Measurements from ENCODE around the gene ABTB2.
A peak's percentile ranks its signal among the peaks of the same experiment; 100 is the strongest.

ABTB2 gene

DNA sequence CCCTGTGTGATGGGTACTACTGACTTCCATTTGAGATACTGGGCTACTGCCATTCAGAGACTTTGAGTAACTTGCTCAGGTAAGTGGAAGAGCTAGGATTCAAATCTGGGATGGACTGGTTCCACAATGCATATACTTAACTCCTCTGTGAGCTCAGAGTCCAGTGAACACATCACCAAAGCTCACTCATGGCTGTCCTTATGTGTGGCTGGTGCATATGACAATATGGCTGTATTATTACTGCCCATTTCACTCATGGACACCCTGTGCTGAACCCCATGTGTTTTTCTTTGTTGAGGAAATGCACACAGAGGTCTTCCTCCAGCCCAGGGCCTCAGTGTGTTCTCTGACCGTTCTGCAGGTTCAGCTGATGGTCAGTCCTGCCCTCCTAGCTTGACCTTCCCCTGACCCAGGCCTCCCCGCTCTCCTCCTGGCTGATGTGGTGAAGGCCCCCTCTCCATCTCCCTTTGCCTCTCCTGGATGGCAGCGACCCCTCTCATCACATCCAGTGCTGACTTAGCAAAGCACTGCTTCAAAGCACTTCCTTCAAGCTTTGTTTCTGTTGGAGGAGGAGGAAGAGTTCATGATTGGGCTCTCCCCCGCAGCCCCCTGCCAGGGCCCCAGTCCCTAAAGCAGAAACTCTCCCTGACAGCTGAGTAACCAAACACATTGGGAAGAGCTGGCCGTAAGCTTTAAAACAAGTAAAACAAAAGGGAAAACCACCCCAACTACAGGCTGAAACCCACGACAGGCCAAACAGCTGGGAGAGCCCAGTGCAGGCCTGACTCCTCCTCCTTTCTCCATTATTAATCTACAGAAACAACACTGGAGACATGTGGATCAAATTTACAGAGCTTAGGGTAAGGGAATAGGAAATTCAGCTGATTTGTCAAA lies 151.2 kb downstream of the ABTB2 start:
- no peak for DNase-seq

DNA sequence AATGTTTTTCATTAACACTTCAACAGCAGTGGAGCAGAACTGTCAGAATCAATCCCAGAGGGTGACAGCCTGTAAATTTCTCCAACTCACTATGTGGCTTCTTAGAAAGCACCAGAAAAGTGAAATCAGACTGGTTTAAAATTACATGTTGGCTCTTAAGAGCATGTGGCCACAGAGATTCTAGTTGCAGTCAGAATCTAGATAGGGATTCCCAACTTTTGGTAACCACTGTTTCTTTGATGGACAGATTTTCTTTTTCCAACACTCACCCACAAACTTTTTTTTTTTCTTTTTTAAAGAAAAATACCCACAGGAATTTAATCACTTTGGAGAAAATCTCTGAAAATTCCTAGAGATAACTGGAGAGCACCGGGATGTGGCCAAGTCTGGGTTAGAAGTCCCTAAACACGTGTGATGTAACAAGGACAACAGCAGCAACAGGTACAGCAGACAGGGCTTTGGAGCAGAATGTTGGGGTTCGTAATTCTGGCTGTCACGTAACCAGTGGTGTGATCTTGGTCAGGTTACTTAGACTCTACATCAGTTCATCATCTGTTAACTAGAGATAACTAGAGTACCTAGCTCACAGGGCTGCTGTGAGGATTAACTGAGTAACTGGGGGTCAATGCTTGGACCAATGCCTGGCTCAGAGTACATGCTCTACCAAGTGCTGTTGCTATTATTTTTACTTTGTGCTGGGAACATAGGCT lies 152.3 kb downstream of the ABTB2 start:
- no peak for DNase-seq

GRCh38 chr11:34204396-34205279 lies 153.2 kb downstream of the ABTB2 start:
- no peak for DNase-seq

DNA sequence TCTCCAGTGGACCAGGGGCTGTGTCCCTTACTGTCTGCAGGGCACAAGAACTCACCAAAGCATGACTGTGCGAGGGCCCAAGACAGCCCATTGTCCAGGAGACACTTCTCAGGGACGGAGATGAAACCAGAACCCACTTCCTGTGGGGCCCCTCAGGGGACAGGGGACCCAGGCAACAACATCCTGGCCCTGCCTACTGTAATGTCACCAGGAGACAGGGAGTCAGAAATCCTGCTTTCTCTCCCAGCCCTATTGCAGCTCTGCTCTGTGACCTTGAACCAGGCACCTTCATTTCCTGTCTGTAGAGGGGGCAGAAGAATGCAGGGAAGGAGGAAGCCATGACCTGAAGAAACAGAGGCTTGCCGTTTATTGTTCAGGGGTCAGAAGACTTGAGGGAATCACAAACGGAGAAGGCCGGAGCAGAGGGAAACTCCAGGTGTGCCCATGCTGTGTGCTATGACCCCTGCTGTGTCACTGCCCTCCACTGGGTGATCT lies 154.4 kb downstream of the ABTB2 start:
- DNase-seq, result no peak

DNA sequence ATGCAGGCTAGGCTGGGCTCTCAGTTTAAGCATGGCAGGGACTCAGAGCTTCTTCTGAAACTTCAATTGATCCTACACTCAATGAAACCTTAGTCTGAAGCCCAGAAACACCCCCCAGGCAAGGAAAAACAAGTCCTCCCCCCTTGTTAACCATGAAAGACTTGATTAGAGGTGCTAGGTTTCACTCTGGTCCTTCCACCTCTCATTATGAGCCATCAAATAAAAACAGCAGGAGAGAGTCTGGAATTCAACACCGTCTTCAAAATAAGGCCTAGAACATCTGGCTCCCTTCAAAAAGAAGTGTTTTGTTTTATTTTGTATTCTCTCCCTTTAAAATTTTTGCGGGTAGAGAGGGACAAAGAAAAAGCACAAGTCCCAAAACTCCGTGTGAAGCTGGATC lies 156.7 kb downstream of the ABTB2 start:
- DNase-seq, result no peak

- DNase-seq, result no peak
Measured at GRCh38 chr11:34199525-34199924, 158.3 kb downstream of the ABTB2 start.

GRCh38 chr11:34198523-34198922 lies 159.3 kb downstream of the ABTB2 start:
- DNase-seq, result no peak

GRCh38 chr11:34197256-34197655 lies 160.6 kb downstream of the ABTB2 start:
- DNase-seq, result no peak

DNA sequence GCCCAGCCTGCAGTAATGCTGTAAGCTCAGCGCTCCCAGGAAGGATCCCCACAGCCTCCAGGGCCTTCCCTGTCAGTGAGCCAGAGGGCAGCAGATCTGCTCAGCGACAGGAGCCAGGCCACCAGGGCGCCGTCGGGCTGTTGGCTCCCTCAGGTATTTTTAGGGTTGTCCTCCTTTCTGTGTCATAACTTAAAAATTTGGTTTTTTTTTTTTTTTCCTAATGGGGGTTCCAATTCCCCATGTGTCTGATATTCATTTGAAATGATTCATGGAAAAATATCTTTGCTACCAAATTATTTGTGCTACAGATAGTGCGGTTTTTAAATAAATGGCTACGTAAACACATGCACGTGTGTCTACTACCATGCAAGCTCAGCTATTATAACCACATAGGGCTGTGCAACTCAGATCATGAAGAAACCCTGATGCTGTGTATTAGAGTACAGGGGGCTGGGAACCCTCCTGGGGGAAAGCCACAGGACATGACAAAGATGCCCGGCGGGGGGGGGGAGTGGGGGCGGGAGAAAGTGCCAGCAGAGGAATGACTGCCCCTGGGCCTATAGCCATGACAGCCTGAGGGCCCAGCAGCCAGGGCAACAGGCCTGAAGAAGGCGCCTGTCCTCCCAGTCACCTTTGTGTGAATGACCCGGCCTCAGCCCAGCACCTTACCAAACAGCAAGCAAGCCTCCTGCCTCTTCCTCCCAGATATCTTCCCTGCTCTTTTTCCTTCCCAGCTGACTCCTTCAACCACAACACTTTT lies 163.1 kb downstream of the ABTB2 start:
- peak; percentile 76 for DNase-seq

DNA sequence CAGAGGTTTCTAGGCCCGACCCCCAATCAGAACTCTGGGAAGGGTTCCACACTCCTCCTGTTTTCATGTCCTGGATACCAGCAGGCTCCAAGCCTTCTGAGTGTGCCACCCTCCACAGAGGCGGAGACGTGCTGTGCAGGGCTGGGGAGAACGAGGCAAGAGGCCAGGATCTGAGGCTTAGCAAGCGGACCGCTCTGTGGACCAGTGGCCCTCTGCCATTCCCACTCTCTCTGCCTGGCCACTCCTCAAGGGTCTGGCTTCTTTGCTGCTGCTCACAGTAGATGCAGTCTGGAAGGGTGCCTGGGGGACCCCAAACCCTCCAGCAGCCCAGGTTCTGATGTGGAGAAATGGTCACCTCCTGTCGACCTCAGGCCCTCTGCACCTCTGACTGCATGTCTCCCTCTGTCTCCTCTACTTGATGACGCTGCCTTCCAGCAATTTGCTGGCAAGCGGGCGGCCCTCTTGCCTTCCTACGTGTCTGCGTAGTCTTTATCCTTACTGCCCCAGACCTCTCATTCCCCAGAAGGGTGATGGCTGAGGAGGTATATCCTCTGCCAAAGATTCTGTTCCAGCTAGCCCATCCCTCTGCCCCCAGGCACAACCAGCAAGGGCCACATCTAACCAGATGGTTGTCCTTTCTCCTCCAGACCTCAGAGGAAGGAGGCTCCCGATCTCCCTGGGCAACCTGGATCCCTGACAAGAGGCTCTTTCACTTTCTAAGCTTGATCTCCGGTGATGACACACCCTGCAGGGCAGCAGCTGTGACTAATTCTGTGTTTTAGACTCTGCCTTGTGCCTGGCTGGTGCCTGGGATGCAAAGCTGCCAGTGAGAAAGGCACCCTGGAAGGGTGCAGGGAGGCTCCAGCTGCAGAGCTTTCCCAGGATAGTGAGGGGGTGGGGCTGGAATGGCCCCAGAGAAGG lies 165.1 kb downstream of the ABTB2 start:
- peak; percentile 93 for DNase-seq

GRCh38 chr11:34191578-34191977 lies 166.2 kb downstream of the ABTB2 start:
- no peak for DNase-seq

DNA sequence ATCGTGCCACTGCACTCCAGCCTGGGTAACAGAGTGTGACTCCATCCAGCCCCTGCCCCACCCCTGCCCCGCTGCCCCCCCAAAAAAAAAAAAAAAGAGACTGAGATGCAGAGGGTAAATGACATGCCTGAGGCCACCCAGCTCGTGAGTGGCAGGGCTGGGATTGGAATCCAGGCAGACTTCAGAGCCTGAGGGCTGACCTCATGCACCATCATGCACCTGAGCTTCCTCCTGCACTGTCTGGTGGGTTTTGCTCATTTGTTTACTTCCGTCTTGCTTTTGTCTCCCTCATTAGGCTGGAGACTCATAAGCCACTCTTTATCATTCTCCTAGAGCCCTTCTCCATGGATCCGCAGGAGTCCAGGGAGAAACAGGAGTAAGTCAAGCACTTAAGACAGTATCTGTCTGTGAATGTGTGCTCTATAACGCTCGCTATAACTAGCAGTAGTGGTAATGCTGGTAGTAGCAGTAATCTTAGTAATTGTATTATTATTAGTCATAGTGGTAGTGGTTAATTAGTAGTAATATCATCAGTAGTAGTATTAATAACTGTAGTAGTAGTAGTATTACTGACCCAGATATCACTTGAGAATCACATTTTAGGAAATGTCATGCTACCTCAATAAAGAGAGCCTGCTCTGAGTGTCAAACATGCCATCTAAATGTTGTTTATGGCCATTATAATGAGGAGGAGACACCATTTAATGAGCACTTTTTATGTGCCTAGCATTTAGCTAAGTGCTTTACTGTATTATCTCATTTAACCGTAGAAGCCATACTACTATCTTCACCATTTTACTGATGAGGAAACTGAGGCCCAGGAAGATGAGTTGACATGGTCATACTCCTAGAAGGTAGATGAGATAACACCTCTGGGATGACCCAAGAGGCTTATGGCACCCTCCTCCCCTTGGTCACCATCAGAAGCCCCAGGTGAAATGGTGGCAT lies 167.3 kb downstream of the ABTB2 start:
- DNase-seq, result peak; percentile 86

- DNase-seq, result no peak
Measured at GRCh38 chr11:34189191-34189590, 168.6 kb downstream of the ABTB2 start.

DNA sequence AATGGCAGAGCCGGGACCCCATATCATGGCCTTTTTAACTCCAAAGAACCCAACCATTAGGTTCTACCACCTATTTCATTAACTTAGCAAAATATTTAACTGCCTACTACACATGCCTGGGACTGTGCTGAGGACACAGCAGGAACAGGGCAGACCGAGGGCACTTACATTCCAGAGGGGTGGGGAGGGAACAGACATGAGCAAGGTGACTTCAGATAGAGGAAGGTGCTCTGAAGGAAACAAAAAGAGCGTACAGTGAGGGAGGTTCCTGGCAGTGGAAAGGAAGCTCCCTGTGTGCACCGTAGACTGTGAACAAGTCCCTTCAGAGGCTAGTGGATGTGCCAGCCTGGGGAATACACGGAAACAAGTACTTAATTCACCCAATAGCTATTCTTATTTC lies 169.6 kb downstream of the ABTB2 start:
- no peak for DNase-seq

GRCh38 chr11:34185926-34186841 lies 171.6 kb downstream of the ABTB2 start:
- DNase-seq, result no peak

DNA sequence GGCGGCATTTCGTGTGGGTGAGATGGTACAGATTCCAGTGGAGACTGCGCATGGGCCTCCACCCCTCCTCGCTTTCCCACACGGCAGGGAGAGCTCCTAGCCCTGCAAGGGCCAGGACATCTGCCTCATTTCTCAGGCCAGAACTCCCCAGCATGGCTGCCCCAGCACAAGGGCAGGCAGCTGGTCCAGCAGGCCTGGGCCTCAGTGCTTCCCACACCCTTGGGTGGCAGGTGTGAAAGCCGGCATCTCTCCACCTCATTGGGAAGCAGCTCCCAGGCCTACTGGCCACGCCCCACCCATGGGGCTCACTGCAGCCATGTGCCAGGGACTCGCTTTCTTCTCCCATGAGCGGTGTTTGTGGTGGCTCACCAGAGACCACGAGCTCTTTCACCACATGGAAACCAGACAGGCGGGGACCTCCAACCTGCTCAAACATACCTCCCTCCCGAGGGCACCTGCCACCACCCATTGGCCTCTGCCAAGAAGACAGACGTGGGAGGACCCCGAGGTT lies 173.2 kb downstream of the ABTB2 start:
- no peak for DNase-seq

GRCh38 chr11:34183848-34184391 lies 173.9 kb downstream of the ABTB2 start:
- no peak for DNase-seq
